NCI-H345 treated with DMSO at 0.1 percent for 48 hours (cell line): ENCODE data around the gene ATAD3B.
"Not testable (repeated sequence)": the region's sequence is repeated elsewhere in the genome, so short reads cannot be mapped to it uniquely, and the experiment has no call there.

ENCODE experiments used
- DNase-seq: peaks from one replicate; lab custom pipeline; 2025; ENCODE audit not compliant: unreplicated experiment; lab: John Stamatoyannopoulos, UW

The ATAD3B gene

DNA sequence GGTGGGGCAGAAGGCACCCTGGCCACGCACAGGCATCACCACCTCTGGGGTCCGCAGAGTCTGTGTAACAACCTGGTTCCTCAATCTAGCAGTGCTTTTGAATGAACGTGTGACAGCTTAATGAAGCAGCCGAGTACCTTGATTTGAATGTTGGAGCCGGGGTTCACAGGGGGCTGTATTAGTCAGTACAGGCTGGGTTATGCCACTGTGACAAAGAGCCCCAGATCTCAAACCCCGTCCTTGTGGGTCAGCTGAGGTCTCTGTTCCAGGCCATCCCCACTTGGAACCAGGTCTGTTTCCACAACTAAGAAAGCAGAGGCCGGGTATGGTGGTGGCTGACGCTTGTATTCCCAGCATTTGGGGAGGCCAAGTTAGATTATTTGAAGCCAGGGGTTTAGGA is 58.4 kb downstream of the ATAD3B start:
- DNase-seq, result no peak

DNA sequence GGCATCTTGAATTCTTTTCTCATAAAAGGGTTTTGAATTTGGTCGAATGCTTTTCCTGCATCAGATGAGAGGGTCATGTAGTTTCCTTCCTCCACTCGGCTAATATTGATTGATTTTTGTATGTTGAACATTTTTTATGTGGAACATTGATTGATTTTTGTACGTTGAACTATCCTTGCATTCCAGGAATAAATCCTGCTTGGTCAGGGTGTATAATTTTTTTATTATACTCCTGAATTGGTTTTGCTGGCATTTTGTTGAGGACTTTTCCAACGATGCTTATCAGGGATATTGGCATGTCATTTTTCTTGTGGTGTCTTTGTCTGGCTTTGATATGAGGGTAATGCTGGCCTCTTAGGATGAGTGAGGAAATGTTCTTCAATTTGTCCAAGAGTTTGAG is 60.4 kb downstream of the ATAD3B start:
- no peak for DNase-seq

DNA sequence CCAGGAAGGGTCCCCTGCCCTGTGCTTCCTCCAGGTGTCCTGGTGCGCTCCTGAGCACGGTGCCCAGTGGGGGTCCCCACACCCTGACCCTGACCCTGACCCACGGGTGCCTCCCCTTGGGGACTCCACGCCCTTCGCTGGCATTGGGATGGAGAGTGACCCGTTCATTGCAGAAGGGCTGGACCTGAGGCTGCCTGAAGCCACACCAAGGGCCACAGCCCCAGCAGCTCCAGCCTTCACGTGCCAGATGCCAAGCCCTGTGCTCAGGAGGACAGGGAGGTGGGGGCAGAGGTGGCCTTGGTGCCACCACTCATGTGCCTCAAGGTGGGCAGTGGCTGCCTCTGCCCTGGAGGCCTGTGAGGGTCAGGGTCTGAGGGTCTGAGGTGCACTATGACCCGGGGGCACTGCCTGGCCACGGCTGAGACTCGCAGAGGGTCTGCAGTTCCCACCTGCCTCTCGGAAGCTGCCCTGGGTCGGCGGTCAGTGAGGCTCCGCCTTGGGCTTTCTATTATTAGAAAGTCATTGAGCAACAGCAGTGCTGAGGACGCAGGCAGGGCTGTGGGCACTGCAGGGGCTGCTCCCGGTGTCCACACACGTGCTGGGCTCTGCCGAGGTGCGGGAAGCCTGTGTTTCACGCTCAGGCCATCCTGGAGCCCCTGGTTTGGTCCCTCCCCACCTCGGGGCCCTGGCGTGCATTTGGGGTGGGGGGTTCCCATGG is 61.8 kb downstream of the ATAD3B start:
- DNase-seq, result not testable (repeated sequence)

DNA sequence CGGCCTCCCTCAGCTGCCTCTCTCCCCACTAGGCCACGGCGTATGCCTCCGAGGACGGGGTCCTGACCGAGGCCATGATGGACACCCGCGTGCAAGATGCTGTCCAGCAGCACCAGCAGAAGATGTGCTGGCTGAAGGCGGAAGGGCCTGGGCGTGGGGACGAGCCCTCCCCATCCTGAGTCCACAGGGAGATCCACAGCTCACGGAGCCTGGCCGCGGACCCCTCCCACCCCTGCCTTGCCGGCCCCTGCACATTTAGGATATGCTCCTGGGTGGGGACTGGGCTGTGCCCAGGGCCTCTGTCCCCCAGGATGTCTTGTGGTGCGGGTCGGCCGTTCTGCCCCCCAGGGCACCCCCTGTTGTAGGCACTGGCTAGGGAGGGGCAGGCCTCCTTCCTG is 62.3 kb downstream of the ATAD3B start:
- DNase-seq, result not testable (repeated sequence)

DNA sequence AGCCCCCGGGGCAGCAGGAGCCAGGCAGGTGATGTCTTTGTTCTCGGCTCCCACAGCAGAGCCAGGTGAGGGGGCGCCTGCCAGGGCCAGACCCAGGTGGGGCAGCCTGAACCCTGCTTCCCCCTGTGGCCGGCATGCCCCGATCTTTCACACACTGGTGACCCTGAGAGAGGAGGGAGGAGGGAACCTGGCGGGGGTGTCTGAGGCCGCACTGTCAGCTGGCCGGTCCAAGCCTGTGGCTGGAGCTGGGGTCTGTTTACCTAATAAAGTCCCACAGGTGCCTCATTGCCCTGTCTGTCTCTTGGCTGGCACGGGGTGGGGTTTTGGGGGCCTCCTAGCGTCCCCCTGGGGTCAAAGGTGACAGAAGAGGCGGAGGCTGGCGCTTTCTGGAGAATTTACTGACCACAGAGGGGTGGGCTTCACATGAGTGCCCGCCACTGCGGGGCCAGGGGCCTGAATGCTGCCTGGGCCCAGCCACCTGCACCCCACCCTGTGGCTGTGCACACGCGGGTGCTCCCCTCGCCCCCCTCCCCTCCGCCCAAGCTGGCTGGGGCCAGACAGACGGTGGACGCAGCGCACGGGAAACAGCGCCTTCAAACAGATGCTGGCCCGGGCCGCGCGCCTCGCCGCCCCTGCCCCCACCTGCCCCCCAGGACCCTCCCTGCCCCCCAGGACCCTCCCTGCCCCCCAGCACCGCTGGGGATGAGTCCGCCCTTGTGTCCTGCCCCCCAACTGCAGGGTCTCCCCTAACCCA is 63.0 kb downstream of the ATAD3B start:
- DNase-seq, result no peak

DNA sequence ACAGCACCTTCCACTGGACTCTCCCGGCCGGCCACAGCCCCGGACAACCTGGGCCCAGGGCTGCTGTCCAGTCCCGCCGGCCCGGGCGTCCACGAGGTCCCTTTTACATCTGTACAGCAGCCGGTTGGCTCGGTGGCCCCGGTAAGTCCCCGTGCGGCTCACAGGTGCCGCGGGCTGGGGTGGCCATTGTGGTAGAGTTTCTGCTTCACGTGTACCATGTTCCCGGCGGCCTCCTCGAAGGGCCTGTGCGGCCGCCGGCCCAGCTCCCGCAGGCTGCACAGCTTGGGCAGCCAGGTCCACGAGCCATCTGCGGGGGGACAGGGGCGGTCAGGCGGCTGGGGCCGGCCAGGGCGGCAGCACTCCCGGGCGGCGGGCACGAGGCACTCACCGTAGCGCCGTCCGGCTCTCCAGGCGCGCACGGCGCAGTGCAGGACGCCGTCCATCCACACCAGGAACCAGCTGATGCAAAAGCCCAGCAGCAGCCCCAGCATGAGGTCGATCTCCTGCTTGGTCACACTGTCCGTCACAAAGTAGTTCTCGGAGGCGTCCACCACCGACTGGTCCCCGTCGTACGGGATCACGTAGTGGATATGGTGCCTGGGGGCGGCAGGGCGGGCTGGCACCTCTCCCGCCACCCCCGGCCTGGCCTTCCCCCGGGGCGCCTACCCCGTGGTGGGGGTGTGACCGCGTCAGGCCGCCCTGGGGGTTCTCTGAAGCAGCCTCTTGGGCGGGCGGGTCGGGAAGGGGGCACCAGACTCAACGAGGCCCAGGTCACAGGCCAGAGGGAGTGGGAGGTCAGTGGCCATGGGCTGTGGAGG is 63.8 kb downstream of the ATAD3B start:
- no peak for DNase-seq

DNA sequence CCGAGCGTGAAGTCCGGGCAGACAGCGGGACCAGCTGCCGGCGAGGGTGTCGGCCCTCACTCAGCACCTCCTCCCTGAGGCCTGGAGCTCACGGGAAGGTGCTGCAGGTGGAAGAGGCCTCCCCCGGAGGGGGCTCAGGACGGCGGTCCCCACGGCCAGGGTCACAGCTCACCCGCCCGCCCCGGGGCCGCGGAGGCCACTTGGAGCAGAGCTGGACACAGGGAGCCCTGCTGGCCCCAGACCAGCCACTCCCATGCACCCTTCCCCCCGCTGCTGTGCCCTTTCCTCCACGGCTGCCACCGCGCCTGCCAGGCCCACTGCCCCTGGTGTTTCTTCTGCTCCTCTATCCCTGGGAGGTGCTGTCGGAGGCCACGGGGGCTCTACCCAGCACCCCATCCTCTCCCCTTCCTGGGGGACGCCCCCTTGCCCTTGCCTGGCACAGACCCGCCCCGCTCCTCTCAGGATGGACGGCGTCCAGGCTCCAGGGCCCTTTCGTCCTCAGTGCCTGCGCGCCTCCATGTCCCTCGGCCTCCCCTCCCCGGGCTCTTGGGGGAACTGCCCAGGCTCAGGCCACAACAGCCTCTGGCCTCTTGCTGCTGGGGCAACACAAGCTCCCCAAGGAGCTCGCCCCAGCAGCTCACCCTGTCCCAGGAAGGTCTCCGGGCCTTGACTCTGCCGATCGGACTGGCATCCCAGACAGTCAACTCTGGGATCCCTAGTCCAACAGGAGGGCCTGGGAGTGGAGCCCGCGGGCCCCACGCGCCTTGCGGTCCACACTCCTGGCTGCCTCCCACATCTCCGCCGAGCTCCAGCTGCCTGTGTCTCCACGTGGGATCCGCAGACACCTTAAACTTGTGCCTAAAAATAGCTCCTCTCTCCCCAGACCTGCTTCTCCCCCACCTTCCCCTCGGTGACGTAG is 64.7 kb downstream of the ATAD3B start:
- DNase-seq, result no peak

DNA sequence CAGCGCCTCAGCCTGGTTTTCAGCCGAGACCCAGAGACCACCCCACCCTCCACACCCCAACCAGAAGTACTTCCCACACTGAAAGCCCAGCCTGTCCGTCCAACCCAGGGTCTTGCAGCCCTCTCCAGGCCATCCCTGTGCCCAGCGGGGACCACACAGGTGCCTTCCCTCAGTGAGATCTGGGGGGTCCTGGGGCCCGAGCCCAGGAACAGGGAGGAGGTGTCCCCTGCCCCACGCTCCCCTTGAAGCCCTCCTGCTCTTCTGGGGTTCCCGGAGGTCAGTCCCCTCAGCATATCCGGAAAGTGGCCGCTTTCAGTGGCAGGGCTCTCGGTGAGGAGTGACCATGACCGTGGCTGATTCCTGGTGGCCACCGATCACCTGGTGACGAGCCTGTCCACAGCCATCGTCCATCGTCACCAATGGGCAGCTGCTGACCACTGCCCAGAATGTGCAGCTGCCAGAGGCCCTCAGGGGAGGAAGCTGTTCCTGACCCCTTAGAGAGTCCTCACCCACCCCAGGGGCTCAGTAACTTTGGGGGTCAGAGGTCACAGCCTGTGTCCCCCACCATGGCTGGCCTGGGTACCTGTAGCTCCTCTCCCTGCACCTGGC is 65.5 kb downstream of the ATAD3B start:
- no peak for DNase-seq

DNA sequence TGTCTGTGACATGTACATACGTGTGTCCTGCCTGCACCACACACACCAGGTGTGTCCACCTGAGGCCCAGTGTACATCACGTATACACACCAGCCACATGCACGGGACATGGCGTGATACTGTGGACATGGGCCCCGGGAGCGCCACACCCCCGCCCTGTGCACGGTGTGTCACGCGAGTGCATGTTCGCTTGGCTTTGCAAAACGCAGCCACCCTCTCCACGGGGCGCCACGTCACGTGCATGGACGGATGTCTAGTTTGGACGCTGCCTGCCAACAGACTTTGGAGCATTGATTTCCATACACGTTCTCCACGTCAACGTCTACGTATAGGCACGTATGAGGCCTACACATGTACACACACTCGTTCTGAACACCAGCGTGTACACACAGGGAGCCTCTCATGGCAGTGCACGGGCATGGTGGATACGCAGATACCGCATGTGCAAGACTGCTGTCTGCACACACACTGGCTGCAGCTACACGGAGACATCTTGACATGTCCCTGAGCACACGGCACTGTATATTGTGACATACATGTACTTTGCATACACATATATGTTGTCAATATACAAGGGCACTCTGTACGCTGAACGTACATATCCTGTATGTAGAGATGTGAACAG is 66.2 kb downstream of the ATAD3B start:
- DNase-seq, result no peak

DNA sequence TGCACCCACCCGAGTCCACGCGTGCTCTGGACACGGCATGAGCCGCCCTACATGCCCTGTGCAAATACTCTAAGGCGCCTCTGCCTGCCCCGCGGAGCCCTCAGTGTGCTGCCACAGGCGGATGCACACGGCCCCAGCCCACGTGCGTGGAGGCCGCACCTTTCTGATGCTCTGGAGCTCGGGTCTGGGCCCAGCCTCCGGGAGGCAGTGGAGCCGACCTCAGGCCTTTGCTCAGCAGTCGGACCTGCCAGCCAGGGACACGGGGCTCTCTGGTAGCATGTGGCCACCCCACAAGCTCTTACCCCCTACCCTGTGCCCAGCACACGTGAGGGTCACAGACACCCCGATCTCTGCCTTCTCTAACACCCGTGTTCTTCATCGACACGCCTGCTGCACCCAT is 66.8 kb downstream of the ATAD3B start:
- no peak for DNase-seq

DNA sequence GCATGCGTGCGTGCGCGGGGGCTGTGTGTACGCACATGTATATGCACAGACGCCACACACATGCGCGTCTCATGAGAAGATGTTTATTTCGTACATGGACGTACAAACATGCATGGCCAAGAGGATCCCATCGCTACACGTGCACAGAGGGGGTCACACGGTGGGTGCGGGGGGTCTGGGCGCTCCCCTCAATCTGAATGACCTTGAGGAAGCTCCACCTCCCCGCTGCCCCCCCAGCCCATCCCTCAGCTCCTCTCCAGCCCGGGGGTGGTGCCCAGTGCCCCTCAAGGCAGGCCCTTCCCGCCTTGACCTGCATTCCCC is 67.4 kb downstream of the ATAD3B start:
- DNase-seq, result no peak

DNA sequence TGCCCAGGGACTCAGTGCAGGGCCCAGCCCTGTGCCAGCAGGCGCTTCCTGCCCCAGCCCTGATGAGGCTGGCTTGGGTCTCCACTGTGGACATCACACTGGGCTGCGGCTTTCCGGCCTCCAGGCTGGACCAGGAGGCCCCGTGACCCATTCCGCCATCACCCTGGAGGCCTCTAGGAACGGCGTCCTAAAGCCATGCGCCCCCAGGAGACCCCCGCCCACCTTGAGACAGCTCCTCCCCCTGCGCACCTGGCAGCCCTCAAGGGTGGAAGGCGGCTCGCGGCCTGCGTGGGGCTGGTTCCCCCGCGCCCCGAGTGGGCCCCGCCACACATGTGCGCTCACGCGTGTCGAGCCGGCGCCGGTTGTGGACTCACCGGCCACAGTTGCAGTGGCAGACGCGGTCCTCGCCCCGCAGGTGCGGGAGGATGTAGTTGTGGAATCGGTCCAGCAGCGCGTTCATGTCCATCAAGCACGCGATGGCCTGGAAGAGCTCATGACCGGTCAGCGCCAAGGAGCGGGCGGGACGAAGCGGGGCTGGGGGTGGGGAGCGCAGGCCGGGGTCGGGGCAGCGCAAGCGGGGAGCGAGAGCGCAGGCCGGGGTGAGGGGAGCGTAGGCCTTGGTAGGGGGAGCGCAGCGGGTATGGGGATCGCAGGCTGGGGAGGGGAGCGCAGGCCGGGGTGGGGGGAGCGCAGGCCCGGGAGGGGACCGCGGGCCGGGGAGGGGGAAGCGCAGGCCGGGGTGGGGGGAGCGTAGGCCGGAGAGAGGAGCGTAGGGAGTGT is 67.9 kb downstream of the ATAD3B start:
- no peak for DNase-seq

DNA sequence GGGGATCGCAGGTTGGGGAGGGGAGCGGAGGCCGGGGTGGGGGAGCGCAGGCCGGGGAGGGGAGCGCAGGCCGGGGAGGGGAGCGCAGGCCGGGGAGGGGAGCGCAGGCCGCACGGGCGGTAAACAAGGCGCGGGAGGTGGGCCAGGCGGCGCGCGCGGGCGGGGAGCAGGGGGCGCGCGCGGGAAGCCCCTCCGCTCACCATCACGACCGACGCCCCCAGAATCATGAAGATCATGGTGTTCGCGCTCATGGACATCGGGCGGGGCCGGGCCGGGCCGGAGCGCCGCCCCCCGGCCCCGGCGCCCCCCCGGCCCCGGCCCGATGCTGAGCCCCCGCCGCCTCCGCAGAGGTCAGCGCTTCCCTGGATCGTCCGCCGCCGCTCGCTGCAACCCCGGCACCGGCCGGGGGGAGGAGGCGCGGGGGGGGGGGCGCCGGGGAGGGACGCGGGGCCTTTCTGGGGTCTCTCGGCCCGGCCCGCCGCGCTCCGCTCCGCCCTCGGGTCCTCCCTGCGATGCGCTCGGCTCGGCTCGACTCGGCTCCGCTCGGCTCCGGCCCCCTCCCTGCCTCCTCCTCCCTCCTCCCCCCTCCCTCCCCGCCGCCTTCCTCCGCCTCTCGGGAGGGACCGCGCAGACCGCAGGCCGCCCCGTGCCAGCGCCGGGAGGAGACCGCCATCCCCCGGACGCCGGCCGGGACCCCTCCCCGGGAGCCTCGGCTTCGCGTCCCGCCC is 68.7 kb downstream of the ATAD3B start, which contains the start of gene TMEM240:
Gene TMEM240 (minus strand): TSS at position 535 of the 728 bp plus-strand sequence. CDS start 278 bp downstream, at position 257.
- DNase-seq, result no peak

DNA sequence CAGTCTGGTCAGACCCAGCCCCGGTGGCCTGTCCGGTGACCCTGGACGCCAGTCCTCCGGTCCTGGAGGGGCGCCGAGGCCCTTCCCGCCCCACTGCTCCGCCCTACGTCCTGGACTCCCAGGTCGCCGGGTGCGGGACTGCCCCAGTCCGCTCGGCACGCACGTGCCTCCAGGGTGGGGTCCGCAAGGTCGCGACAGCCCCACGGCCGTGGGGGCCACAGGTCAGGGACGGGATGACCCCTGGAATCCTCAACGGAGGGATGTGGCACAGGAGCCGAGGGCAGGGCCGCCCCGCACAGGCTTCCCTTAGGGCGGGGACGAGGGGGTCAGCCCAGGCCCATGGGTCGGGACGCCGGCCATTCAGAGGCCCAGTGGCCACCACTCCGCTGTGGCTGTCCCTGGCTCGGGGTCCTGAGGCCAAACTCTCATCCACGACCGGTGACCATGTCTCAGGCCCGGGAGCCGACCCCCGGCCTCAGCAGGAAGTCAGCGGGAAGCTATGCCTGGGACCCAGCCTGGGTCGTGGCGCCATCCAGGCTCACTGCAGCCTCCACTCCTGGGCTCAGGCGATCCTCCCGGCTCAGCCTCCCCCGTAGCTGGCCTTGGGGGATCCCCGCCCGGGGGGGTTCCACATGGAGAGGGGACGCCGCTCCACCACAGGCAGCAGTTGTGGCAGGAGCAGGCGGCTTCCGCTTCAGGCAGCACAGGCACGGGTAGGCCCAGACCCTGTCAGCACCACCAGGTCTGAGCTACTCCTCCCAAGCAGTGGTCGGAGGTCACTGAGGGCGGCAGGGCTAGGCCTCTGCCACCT is 69.5 kb downstream of the ATAD3B start:
- DNase-seq, result no peak

DNA sequence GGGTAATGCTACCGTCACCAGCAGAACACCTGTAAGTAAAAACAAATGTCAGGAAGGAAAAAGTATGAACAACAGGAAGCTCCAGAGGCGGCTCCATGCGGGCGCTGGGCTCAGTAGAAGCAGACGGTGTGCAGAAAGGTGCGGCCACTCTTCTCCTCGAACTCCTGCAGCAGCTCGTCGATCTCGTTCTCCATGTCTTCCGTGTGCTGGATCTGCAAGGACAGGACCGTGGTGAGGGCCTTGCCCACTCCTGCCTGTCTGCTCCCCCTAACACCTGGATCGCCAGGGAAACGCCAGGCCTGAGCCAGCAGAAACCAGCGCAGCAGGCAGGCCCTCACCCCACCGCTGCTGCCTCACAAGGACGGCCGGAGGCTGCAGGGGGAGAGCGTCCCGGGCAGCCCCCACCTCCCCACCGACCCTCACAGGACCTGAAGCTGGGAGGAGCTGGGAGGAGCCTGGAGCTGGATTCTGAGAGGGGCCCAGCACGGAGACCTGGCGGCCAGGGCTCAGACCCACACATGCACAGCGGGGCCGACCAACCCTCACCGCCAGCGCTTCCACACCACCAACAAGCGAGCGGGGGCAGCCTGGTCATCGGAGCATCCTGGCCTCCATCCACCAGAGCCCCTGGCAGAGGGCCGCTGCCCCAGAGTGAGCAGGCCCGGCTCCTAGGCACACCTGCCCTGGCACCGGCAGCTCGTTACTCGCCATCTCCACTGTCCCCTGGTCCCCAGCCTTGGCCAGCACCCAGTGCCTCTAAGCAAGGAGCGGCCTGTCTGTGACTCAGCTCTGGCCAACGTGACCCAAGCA is 70.6 kb downstream of the ATAD3B start:
- no peak for DNase-seq

DNA sequence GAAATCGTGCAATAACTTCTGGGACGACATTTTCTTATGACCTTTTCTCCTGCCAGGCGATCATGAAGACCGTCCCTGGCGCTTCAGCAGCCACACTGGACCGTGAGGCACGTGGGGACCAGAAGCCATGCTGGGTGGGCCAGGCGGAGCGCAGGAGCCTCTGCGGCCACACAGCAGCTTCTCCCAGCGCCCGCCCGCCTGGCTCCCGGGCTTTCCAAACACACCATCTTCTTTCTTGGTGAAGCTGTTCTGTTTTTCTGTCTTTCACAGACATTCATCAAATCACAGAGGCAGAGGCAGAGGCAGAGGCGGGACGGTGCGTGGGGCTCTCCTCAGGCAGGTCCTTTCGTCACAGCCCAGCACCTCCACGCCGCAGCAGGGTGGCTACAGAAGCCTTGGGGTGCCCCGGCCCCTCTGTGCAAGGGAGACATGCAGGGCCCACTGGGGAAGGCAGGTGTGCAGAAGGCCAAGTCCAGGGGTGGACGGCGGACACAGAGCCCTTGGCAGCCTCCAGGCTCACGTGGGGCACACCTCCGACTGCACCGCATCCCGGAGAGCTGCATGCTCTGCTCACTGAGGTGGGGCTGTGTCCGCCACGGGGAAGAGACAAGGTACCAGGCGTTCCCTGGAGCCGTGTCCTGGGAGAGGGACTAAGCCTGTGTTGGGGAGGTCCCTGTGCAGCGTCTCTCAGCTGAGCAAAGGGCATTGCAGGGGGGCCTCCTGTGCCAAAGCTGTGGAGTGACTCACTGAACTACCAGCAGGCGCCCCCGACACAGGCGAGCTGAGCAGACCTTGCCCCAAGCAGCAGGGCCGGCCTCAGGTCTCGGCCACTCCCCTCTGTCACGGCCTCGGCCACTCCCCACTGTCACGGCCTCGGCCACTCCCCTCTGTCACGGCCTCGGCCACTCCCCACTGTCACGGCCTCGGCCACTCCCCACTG is 71.5 kb downstream of the ATAD3B start:
- no peak for DNase-seq
